ENCODE data around the gene CFAP410.

DNA sequence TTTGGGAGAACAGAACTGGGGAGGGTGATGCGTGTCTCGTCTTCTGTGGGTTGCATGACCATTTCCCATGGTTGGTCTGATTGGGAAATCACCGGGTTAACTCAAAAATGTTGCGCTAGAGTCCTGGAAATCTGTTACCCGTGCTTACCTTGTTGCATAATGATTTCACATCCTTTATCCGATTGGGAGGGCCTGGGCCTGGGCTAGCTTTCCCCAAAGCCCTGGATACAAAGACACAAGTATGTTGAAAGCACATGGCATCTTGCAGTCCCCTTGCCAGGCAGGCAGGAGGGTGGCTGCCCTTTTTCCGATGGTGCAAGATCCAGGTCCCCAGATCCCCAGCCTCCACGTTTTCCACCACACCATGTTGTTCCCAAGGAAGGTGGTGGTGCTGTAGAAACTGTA is 14.8 kb upstream of the CFAP410 start:
- TF ChIP-seq CTCF (IDR thresholded peaks at IDR 0.05) (no peak), POLR2A (IDR thresholded peaks at IDR 0.05) (no peak)

Measured in Peyer's patch (tissue), 4 donors.